B cell (primary cell): Measurements from ENCODE around the gene PRIMPOL. TPM values are rescaled to one million over a fixed set of nuclear protein-coding genes. Genes with fewer than 3 reads are reported as not detected.

Source experiments
- ATAC-seq: fragments of 200-7000 bp; cut with Tn5 transposase; one replicate; pipeline ENCODE4 v1.10.0; 2021; ENCODE audit warnings: low read depth, mild to moderate bottlenecking, moderate number of reproducible peaks, moderate library complexity
- CTCF ChIA-PET: fragments of 350-600 bp; sonication (Branson Sonifier 250); formaldehyde crosslinking; loops from one replicate; lab custom pipeline; 2021; ENCODE audit warnings: antibody characterized with exemption, inconsistent platforms; lab: Charles Lee
- POLR2A ChIA-PET: fragments of 350-600 bp; sonication (Branson Sonifier 250); formaldehyde crosslinking; loops from one replicate; lab custom pipeline; 2021; ENCODE audit warnings: antibody characterized with exemption; lab: Charles Lee
- DNase-seq: peaks from one replicate; pipeline ENCODE4 v3.0.0; 2013
- H2AFZ ChIP-seq: 2 replicates; pipeline ENCODE4 v1.6.1; 2012; ENCODE audit warnings: mild to moderate bottlenecking, low read depth, low read length; ENCODE audit not compliant: insufficient read depth, poor library complexity, severe bottlenecking
- H3K27ac ChIP-seq, 2 donors: 1 replicate in 1 of 2; 2 replicates in 1 of 2; pipeline ENCODE4 v1.5.1; 2012 to 2013; ENCODE audit warnings: low read length in 2 of 2, mild to moderate bottlenecking in 2 of 2, moderate library complexity in 1 of 2
- H3K27me3 ChIP-seq, 4 experiments: fragments of 200-600 bp in 1 of 4; sonication (generic) in 1 of 4; replicated peaks in 1 of 4; 1 replicate in 2 of 4; 2 replicates in 2 of 4; pipeline versions ENCODE4 v1.6.1 to v1.7.0; 2013 to 2016; ENCODE audit warnings: low read length in 3 of 4, mild to moderate bottlenecking in 2 of 4, mixed read lengths in 1 of 4, moderate library complexity in 1 of 4; ENCODE audit not compliant: insufficient read depth in 4 of 4, control insufficient read depth in 3 of 4; ENCODE audit errors: control extremely low read depth in 1 of 4
- H3K36me3 ChIP-seq, 2 experiments: replicated peaks in 1 of 2; 1 replicate in 1 of 2; 2 replicates in 1 of 2; pipeline versions ENCODE4 v1.6.1 to v1.7.1; 2013; ENCODE audit warnings: low read length in 1 of 2; ENCODE audit not compliant: insufficient read depth in 2 of 2, control insufficient read depth in 1 of 2; ENCODE audit errors: control extremely low read depth in 1 of 2, extremely low read depth in 1 of 2
- H3K4me1 ChIP-seq, 2 donors: fragments of 200-600 bp in 1 of 2; sonication (generic) in 1 of 2; 1 replicate in 1 of 2; 2 replicates in 1 of 2; pipeline versions ENCODE4 v1.5.1 to v1.6.1; 2013 to 2017; ENCODE audit warnings: low read length in 2 of 2; ENCODE audit not compliant: control insufficient read depth in 2 of 2, insufficient read depth in 2 of 2
- H3K4me2 ChIP-seq: replicated peaks from 2 replicates; pipeline ENCODE3; 2012; ENCODE audit warnings: mild to moderate bottlenecking, low read depth, low read length; ENCODE audit not compliant: poor library complexity, severe bottlenecking
- H3K4me3 ChIP-seq, 5 experiments: fragments of 200-600 bp in 1 of 5; sonication (generic) in 1 of 5; 1 replicate in 3 of 5; 2 replicates in 2 of 5; pipeline versions ENCODE4 v1.5.1 to v1.7.0; 2011 to 2016; ENCODE audit warnings: low read length in 4 of 5, mild to moderate bottlenecking in 4 of 5, low read depth in 2 of 5, control low read depth in 1 of 5, moderate library complexity in 1 of 5; ENCODE audit not compliant: insufficient read depth in 1 of 5; ENCODE audit errors: control extremely low read depth in 1 of 5, extremely low read depth in 1 of 5
- H3K79me2 ChIP-seq: fragments of 200-600 bp; sonication (generic); one replicate; pipeline ENCODE4 v1.6.0; 2016; ENCODE audit warnings: low read length; ENCODE audit not compliant: control insufficient read depth, insufficient read depth
- H3K9ac ChIP-seq: fragments of 200-600 bp; sonication (generic); 2 replicates; pipeline ENCODE4 v1.6.1; 2017; ENCODE audit warnings: mild to moderate bottlenecking, low read length, moderate library complexity
- H3K9me3 ChIP-seq, 3 donors: one replicate each; pipeline versions ENCODE4 v1.6.1 to v1.7.1; 2013; ENCODE audit warnings: low read length in 2 of 3; ENCODE audit not compliant: control insufficient read depth in 2 of 3, insufficient read depth in 1 of 3; ENCODE audit errors: control extremely low read depth in 1 of 3
- H4K20me1 ChIP-seq: 2 replicates; pipeline ENCODE4 v1.6.0; 2012; ENCODE audit warnings: mild to moderate bottlenecking, low read length; ENCODE audit not compliant: insufficient read depth, control insufficient read depth, poor library complexity, severe bottlenecking
- H3K27ac Mint-ChIP-seq: one replicate; pipeline ENCODE4 v1.8.0; 2021; ENCODE audit warnings: mixed read lengths
- H3K27me3 Mint-ChIP-seq: one replicate; pipeline ENCODE4 v1.8.0; 2021; ENCODE audit warnings: mixed read lengths
- H3K4me1 Mint-ChIP-seq: one replicate; pipeline ENCODE4 v1.8.0; 2021; ENCODE audit warnings: mixed read lengths
- H3K4me3 Mint-ChIP-seq: one replicate; pipeline ENCODE4 v1.8.0; 2021; ENCODE audit warnings: mixed read lengths
- H3K9me3 Mint-ChIP-seq: one replicate; pipeline ENCODE4 v1.8.0; 2022; ENCODE audit warnings: mixed read lengths; ENCODE audit not compliant: insufficient read depth
- EZH2 ChIP-seq: IDR thresholded peaks from 2 replicates; pipeline ENCODE4 v1.6.1; 2012; ENCODE audit warnings: borderline replicate concordance, low read depth, mild to moderate bottlenecking, moderate library complexity, low read length; ENCODE audit not compliant: insufficient read depth, poor library complexity, severe bottlenecking
- WGBS: methylation state at CpG from one replicate; pipeline ENCODE4 v1.1.5; 2013; ENCODE audit warnings: missing lambda C conversion rate; ENCODE audit not compliant: insufficient coverage; 5-methylcytosine and 5-hydroxymethylcytosine counted together
- intact Hi-C: fragments of 100-400 bp; cut with micrococcal nuclease; formaldehyde crosslinking; loops from one replicate; pipeline ENCODE4 v1.10.0; 2022
- polyA plus RNA-seq: library from polyadenylated mRNA; depleted of rRNA; stranded (reverse); fragments of >200 nt; gene quantifications from 2 replicates; pipeline ENCODE4 v1.2.3, GENCODE V29; 2012
- total RNA-seq, 2 donors: library from RNA; stranded (reverse); fragments of 120-200 nt in 1 of 2; gene quantifications; 1 replicate in 1 of 2; 2 replicates in 1 of 2; pipeline versions ENCODE4 v1.2.3 to v1.2.4, GENCODE V29; 2013 to 2022
- TF ChIP-seq, protein P1 (sequence below): fragments of 200-600 bp; IDR thresholded peaks from one replicate; pipeline ENCODE4 v1.8.0; 2022; ENCODE audit warnings: antibody characterized with exemption, mild to moderate bottlenecking

Gene PRIMPOL
- total and polyA plus RNA-seq, 2 donors (not counting 1 experiment from before 2014, with no cell fraction given), result 15.4 to 16.3 TPM

GRCh38 chr4:184669251-184669650 lies 19.7 kb downstream of the PRIMPOL start:
- POLR2A ChIA-PET, result no interaction called here
- Mint-ChIP-seq H3K27me3 (no peaks in the 10 kb centered on the region), H3K27ac (no peak overlapping the region), H3K4me1 (peaks cover 13% of the 10 kb centered on the region), H3K9me3 (no peaks in the 10 kb centered on the region), H3K4me3 (no peak overlapping the region)
- no peak for DNase-seq
- intact Hi-C loops, result no loop called here
- TF ChIP-seq, protein P1, sequence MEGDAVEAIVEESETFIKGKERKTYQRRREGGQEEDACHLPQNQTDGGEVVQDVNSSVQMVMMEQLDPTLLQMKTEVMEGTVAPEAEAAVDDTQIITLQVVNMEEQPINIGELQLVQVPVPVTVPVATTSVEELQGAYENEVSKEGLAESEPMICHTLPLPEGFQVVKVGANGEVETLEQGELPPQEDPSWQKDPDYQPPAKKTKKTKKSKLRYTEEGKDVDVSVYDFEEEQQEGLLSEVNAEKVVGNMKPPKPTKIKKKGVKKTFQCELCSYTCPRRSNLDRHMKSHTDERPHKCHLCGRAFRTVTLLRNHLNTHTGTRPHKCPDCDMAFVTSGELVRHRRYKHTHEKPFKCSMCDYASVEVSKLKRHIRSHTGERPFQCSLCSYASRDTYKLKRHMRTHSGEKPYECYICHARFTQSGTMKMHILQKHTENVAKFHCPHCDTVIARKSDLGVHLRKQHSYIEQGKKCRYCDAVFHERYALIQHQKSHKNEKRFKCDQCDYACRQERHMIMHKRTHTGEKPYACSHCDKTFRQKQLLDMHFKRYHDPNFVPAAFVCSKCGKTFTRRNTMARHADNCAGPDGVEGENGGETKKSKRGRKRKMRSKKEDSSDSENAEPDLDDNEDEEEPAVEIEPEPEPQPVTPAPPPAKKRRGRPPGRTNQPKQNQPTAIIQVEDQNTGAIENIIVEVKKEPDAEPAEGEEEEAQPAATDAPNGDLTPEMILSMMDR, result no peak
- TF ChIP-seq EZH2, result no peak
- 95% methylated on average over 7 of the region's 7 CpGs for WGBS
- Histone ChIP-seq H2AFZ (no peak overlapping the region), H3K4me3 (no peak overlapping the region), H3K79me2 (no peaks in the 10 kb centered on the region), H3K27me3 (no peaks in the 10 kb centered on the region), H3K9ac (no peak overlapping the region), H3K36me3 (peaks cover 0 to 28% of the 10 kb centered on the region in 2 experiments), H3K9me3 (no peaks in the 10 kb centered on the region), H3K4me2 (no peak overlapping the region), H3K4me1 (peaks cover 4 to 7% of the 10 kb centered on the region in 2 donors), H3K27ac (no peak overlapping the region), H4K20me1 (no peaks in the 10 kb centered on the region)
- ATAC-seq, result no peak
- CTCF ChIA-PET, result no interaction called here

GRCh38 chr4:184671101-184671500 lies 21.6 kb downstream of the PRIMPOL start:
- 94% methylated on average over 5 of the region's 9 CpGs for WGBS
- ChIA-PET CTCF (interaction anchor here (1.0 kb wide), 1 partner anchor 407 kb away, joined by 3 read pairs; no protein-coding TSS in a partner anchor), POLR2A (no interaction called here)
- no peak for DNase-seq
- Histone ChIP-seq H2AFZ (no peak overlapping the region), H3K4me3 (no peak overlapping the region), H3K9me3 (no peaks in the 10 kb centered on the region), H3K27me3 (no peaks in the 10 kb centered on the region), H3K4me2 (no peak overlapping the region), H3K79me2 (no peaks in the 10 kb centered on the region), H3K27ac (no peak overlapping the region), H3K36me3 (peaks cover 0 to 29% of the 10 kb centered on the region in 2 experiments), H3K4me1 (peaks cover 4 to 7% of the 10 kb centered on the region in 2 donors), H4K20me1 (no peaks in the 10 kb centered on the region), H3K9ac (no peak overlapping the region)
- H3K4me3 Mint-ChIP-seq, result no peak overlapping the region
- intact Hi-C loops, result no loop called here
- H3K27ac Mint-ChIP-seq, result no peak overlapping the region
- no peaks in the 10 kb centered on the region for H3K27me3 Mint-ChIP-seq
- peaks cover 13% of the 10 kb centered on the region for H3K4me1 Mint-ChIP-seq
- H3K9me3 Mint-ChIP-seq, result no peaks in the 10 kb centered on the region
- TF ChIP-seq, protein P1, result no peak
- no peak for TF ChIP-seq EZH2
- no peak for ATAC-seq
